Spleen (tissue), 7 donors: ENCODE data around the gene IL19.

ENCODE experiments used
- POLR2A ChIP-seq, 3 donors: fragments of 450-650 bp; IDR thresholded peaks; one replicate each; pipeline ENCODE4 v1.5.1; 2017; ENCODE audit warnings: antibody characterized with exemption in 3 of 3, mild to moderate bottlenecking in 1 of 3
- TF ChIP-seq, protein P1 (sequence below), 11 experiments: fragments of 200-600 bp in 7 of 11; fragments of 450-650 bp in 4 of 11; sonication (generic) in 4 of 11; IDR thresholded peaks in 8 of 11; conservative IDR thresholded peaks in 3 of 11; 1 replicate in 7 of 11; 2 replicates in 4 of 11; pipeline versions ENCODE4 v1.4.0 to v1.8.0; 2016 to 2021; ENCODE audit warnings: antibody characterized with exemption in 11 of 11, inconsistent platforms in 4 of 11, mild to moderate bottlenecking in 1 of 11
- donor health status: DM: no; HTN: no; CAD: no; lungs with moderate emphysema.
- donor health status: DM: no; HTN: no; CAD: no.
- donor health status: DM: no; HTN: no; CAD: no.

DNA sequence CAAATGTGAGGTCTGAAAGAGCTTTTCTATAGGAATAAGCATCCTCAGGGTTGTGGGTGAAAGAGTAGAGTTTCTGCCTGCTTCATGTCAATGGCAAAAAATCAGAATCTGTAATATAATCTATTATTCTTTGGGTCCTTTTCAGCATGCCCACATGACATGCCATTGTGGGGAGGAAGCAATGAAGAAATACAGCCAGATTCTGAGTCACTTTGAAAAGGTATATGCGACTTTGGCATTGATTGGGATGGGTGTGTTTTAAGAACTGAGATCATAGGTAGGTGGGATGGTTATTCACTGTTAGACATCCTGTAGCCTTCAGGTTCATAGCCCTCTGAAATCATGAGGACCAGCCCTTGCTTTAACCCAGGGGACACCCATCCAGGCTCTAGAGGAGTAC lies 96.7 kb downstream of the IL19 start:
- no peak for TF ChIP-seq POLR2A (IDR thresholded peaks at IDR 0.05)
- TF ChIP-seq, protein P1, sequence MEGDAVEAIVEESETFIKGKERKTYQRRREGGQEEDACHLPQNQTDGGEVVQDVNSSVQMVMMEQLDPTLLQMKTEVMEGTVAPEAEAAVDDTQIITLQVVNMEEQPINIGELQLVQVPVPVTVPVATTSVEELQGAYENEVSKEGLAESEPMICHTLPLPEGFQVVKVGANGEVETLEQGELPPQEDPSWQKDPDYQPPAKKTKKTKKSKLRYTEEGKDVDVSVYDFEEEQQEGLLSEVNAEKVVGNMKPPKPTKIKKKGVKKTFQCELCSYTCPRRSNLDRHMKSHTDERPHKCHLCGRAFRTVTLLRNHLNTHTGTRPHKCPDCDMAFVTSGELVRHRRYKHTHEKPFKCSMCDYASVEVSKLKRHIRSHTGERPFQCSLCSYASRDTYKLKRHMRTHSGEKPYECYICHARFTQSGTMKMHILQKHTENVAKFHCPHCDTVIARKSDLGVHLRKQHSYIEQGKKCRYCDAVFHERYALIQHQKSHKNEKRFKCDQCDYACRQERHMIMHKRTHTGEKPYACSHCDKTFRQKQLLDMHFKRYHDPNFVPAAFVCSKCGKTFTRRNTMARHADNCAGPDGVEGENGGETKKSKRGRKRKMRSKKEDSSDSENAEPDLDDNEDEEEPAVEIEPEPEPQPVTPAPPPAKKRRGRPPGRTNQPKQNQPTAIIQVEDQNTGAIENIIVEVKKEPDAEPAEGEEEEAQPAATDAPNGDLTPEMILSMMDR (IDR thresholded peaks at IDR 0.05 in 8 of 11, conservative IDR thresholded peaks at IDR 0.05 in 3 of 11): no peak
